Testis (tissue), 2 donors: Measurements from ENCODE around the gene RIOK2.

Experiments
- CTCF ChIP-seq, 3 experiments: fragments of 450-650 bp in 2 of 3; fragments of 200-600 bp in 1 of 3; sonication (generic) in 1 of 3; IDR thresholded peaks; one replicate each; pipeline ENCODE4 v1.5.1; 2016 to 2019; ENCODE audit warnings: antibody characterized with exemption in 3 of 3, mild to moderate bottlenecking in 2 of 3, moderate library complexity in 1 of 3
- POLR2A ChIP-seq: fragments of 450-650 bp; IDR thresholded peaks from one replicate; pipeline ENCODE4 v1.6.1; 2017; ENCODE audit warnings: antibody characterized with exemption, mild to moderate bottlenecking, moderate library complexity

- TF ChIP-seq CTCF (IDR thresholded peaks at IDR 0.05) (no peak), POLR2A (no peak)
These were observed 42.0 kb downstream of the RIOK2 start for GRCh38 chr5:97141031-97141430.
